ENCODE measurements around the gene STUB1. TPM values are rescaled to one million over a fixed set of nuclear protein-coding genes. Genes with fewer than 3 reads are reported as not detected.

STUB1 gene
- total RNA-seq, 1 experiment from 2014 or later, result 111 TPM

- no peak for TF ChIP-seq CBX3 (IDR thresholded peaks at IDR 0.05; ENCODE audit: low read depth)
These were observed 26.2 kb downstream of the STUB1 start (continued) for GRCh38 chr16:706189-707061.

DNA sequence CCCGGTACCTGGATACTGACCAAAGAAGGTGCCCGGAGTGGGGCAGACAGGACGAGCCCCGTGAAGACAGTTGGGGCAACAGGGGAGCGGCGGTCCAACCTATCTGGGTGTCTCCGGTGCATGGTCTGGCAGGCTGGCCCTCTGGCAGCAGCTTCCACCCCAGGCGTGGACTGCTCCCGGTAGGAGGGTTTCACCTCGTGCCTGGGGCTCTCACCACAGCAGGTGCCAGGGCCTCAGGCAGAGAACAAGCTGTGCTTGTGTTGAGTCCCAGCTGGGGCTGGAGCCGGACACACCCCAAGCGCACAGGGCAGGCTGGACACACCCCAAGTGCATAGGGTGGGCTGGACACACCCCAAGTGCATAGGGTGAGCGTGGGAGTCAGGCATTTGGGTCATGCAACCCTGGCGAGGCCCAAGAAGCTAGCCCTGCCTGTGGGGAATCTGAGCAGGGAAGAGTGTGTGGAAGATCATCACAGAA lies 26.9 kb downstream of the STUB1 start:
- Histone ChIP-seq H3K9ac (ENCODE audit: low read length) (no peak overlapping the region), H3K79me2 (ENCODE audit: insufficient read depth, low read length) (peaks cover 30% of the 10 kb centered on the region), H3K27me3 (ENCODE audit: insufficient read depth, low read length) (no peaks in the 10 kb centered on the region), H3K9me3 (ENCODE audit: control insufficient read depth in 1 of 2, insufficient read depth in 1 of 2, low read depth in 1 of 2, low read length in 2 of 2) (no peaks in the 10 kb centered on the region), H3K4me1 (ENCODE audit: control insufficient read depth in 1 of 2, insufficient read depth in 2 of 2, low read length in 2 of 2) (peaks cover 3 to 40% of the 10 kb centered on the region in 2 experiments), H3K4me3 (replicated peaks in 1 of 2; ENCODE audit: low read depth in 1 of 2, low read length in 2 of 2) (no peak overlapping the region), H3K36me3 (ENCODE audit: control insufficient read depth in 1 of 2, insufficient read depth in 2 of 2, low read length in 2 of 2) (no peaks in the 10 kb centered on the region; a peak in 2 of 4 replicates), H3K27ac (ENCODE audit: low read depth, low read length) (peak overlapping the region; percentile 18; the same call in 1 of the 2 replicates), H4K20me1 (ENCODE audit: insufficient read depth) (no peaks in the 10 kb centered on the region), H3K4me2 (ENCODE audit: low read length) (no peak overlapping the region), H2AFZ (ENCODE audit: low read depth, low read length, poor library complexity, severe bottlenecking) (no peak overlapping the region), H3K9me2 (ENCODE audit: insufficient read depth) (no peaks in the 10 kb centered on the region)
- CTCF ChIA-PET, result no interaction called here
- DNase-seq (ENCODE audit: low read depth, low spot score) (no peak), ATAC-seq (no peak)
- intact Hi-C loops (cut with micrococcal nuclease), result no loop called here
- TF ChIP-seq CBX3 (IDR thresholded peaks at IDR 0.05; ENCODE audit: low read depth) (no peak), ELF1 (IDR thresholded peaks at IDR 0.05; ENCODE audit: borderline replicate concordance, low read depth) (no peak)
- TF ChIP-seq, protein P1, sequence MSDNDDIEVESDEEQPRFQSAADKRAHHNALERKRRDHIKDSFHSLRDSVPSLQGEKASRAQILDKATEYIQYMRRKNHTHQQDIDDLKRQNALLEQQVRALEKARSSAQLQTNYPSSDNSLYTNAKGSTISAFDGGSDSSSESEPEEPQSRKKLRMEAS (IDR thresholded peaks at IDR 0.05), result no peak
- RAD21 ChIA-PET (ENCODE audit: low non-redundant PET in 1 of 2, low total read pairs in 2 of 2, uncharacterized antibody in 2 of 2, unreplicated experiment in 2 of 2), result no interaction called here
- POLR2A ChIA-PET, result interaction anchor here (1.4 to 1.7 kb wide), 2 partner anchors 13 to 81 kb away, joined by 4 to 7 read pairs; partner anchors contain the start of genes CHTF18 and RPUSD1
- BruUV-seq (replicated peaks), result no TSS peak

- no peaks in the 10 kb centered on the region for H3K9me2 ChIP-seq (ENCODE audit: insufficient read depth)
- no peaks in the 10 kb centered on the region for H3K36me3 ChIP-seq (ENCODE audit: control insufficient read depth in 1 of 2, insufficient read depth in 2 of 2, low read length in 2 of 2)
- H3K9ac ChIP-seq (ENCODE audit: low read length), result no peak overlapping the region
- TF ChIP-seq CEBPB (IDR thresholded peaks at IDR 0.05; ENCODE audit: low read depth) (no peak), RAD21 (IDR thresholded peaks at IDR 0.05; ENCODE audit: low read depth) (no peak), EZH2phosphoT487 (IDR thresholded peaks at IDR 0.05; ENCODE audit: borderline replicate concordance) (no peak), TCF7L2 (IDR thresholded peaks at IDR 0.05; ENCODE audit: borderline replicate concordance, extremely low read depth, insufficient read depth, insufficient read length) (no peak), ZBTB33 (IDR thresholded peaks at IDR 0.05; ENCODE audit: extremely low read depth, insufficient replicate concordance, low read length) (no peak), ELF1 (IDR thresholded peaks at IDR 0.05; ENCODE audit: borderline replicate concordance, low read depth) (no peak), POLR2AphosphoS5 (IDR thresholded peaks at IDR 0.05; ENCODE audit: low read depth, low read length) (no peak), ATF3 (IDR thresholded peaks at IDR 0.05) (no peak)
- H3K27ac ChIP-seq (ENCODE audit: low read depth, low read length), result no peak overlapping the region
- CTCF ChIA-PET, result no interaction called here
- no peak overlapping the region for H3K4me3 ChIP-seq (replicated peaks in 1 of 2; ENCODE audit: low read depth in 1 of 2, low read length in 2 of 2)
- POLR2A ChIA-PET, result interaction anchor here (1.4 to 1.7 kb wide), 2 partner anchors 12 to 80 kb away, joined by 4 to 7 read pairs; partner anchors contain the start of genes CHTF18 and RPUSD1
- intact Hi-C loops (cut with micrococcal nuclease), result no loop called here
- DNase-seq (ENCODE audit: low read depth, low spot score) (no peak), ATAC-seq (no peak)
- H3K27me3 ChIP-seq (ENCODE audit: insufficient read depth, low read length), result no peaks in the 10 kb centered on the region
- BruUV-seq (replicated peaks), result no TSS peak
- H3K4me1 ChIP-seq (ENCODE audit: control insufficient read depth in 1 of 2, insufficient read depth in 2 of 2, low read length in 2 of 2), result peaks cover 10 to 49% of the 10 kb centered on the region in 2 experiments
- no peaks in the 10 kb centered on the region for H4K20me1 ChIP-seq (ENCODE audit: insufficient read depth)
- H2AFZ ChIP-seq (ENCODE audit: low read depth, low read length, poor library complexity, severe bottlenecking), result no peak overlapping the region
- RAD21 ChIA-PET (ENCODE audit: low non-redundant PET in 1 of 2, low total read pairs in 2 of 2, uncharacterized antibody in 2 of 2, unreplicated experiment in 2 of 2), result no interaction called here
- peaks cover 21% of the 10 kb centered on the region for H3K79me2 ChIP-seq (ENCODE audit: insufficient read depth, low read length)
- no peak overlapping the region for H3K4me2 ChIP-seq (ENCODE audit: low read length)
- H3K9me3 ChIP-seq (ENCODE audit: control insufficient read depth in 1 of 2, insufficient read depth in 1 of 2, low read depth in 1 of 2, low read length in 2 of 2), result no peaks in the 10 kb centered on the region
These were observed 27.8 kb downstream of the STUB1 start for GRCh38 chr16:708019-708418.
